Ovary (tissue), 9 donors: Measurements from ENCODE around the gene SEMA6A. TPM values are rescaled to one million over a fixed set of nuclear protein-coding genes. Genes with fewer than 3 reads are reported as not detected.

ENCODE experiments used
- DNase-seq, 5 donors: peaks; one replicate each; pipeline ENCODE4 v3.0.0-alpha.2; 2019 to 2020
- H3K27ac ChIP-seq, 2 donors: fragments of 200-600 bp; one replicate each; pipeline versions ENCODE4 v1.5.1 to v1.8.0; 2019 to 2022
- H3K27me3 ChIP-seq: fragments of 200-600 bp; one replicate; pipeline ENCODE4 v1.8.0; 2022
- H3K36me3 ChIP-seq: fragments of 200-600 bp; sonication (generic); one replicate; pipeline ENCODE4 v1.5.1; 2019
- H3K4me1 ChIP-seq: one replicate; pipeline ENCODE4 v1.8.1; 2013; ENCODE audit warnings: mild to moderate bottlenecking, moderate library complexity; ENCODE audit not compliant: insufficient read depth
- H3K4me3 ChIP-seq: fragments of 200-600 bp; sonication (generic); one replicate; pipeline ENCODE4 v1.5.1; 2017
- H3K9me3 ChIP-seq, 2 donors: fragments of 200-600 bp in 1 of 2; sonication (generic) in 1 of 2; one replicate each; pipeline versions ENCODE4 v1.5.1 to v1.8.1; 2013 to 2019; ENCODE audit warnings: mild to moderate bottlenecking in 1 of 2, moderate library complexity in 1 of 2
- CTCF ChIP-seq, 3 donors: fragments of 450-650 bp in 2 of 3; fragments of 200-600 bp in 1 of 3; IDR thresholded peaks; one replicate each; pipeline versions ENCODE4 v1.5.1 to v1.8.0; 2016 to 2022; ENCODE audit warnings: antibody characterized with exemption in 3 of 3, mild to moderate bottlenecking in 1 of 3
- EP300 ChIP-seq: sonication (generic); formaldehyde crosslinking; IDR thresholded peaks from one replicate; pipeline ENCODE4 v1.6.1; 2017; ENCODE audit warnings: antibody characterized with exemption
- POLR2A ChIP-seq: fragments of 450-650 bp; IDR thresholded peaks from one replicate; pipeline ENCODE4 v1.6.1; 2017; ENCODE audit warnings: antibody characterized with exemption, mild to moderate bottlenecking, moderate library complexity
- WGBS, 3 donors: extraction: QIAGEN DNeasy Blood & Tissue Kit in 1 of 3; methylation state at CpG; one replicate each; pipeline versions ENCODE4 v1.1.5 to v1.1.7; 2013 to 2017; 5-methylcytosine and 5-hydroxymethylcytosine counted together
- intact Hi-C, 4 donors: fragments of 100-400 bp; cut with DNase I; formaldehyde crosslinking; loops; one replicate each; pipeline versions ENCODE4 v1.11.0 to v1.15.1; 2022 to 2023
- polyA plus RNA-seq, 2 donors: library from polyadenylated mRNA; stranded (reverse); fragments of 200-250 nt in 1 of 2; fragments of 350-450 nt in 1 of 2; fragmentation: Illumina TruSeq in 1 of 2; extraction: RNeasy Lipid Tissue Mini Kit (QIAGEN cat#74804) in 1 of 2; gene quantifications; one replicate each; pipeline ENCODE4 v1.2.3, GENCODE V29; 2013 to 2014
- total RNA-seq, 7 donors: library from RNA; depleted of rRNA in 2 of 7; stranded (reverse); fragments of >200 nt in 2 of 7; fragmentation: NEBNext Ultra II Directional in 3 of 7; extraction: Animal tissue kit (Norgen Biotek cat#: 25700) in 3 of 7; gene quantifications; one replicate each; pipeline versions ENCODE4 v1.1.0 to v1.2.4, GENCODE V29; 2016 to 2023
- donor health status: DM: no; HTN: no; CAD: no; lungs with moderate emphysema.
- donor health status: DM: no; HTN: no; CAD: no.
- donor health status: Bipolar disorder and iron deficiency.
- donor health status: DM: yes; HTN: yes; CAD: no.
- donor health status: DM: no; HTN: no; CAD: no.
- donor health status: DM: yes; HTN: yes; CAD: no.

Gene SEMA6A
- total and polyA plus RNA-seq, 9 donors: 5.7 to 57.1 (median 26.3) TPM

GRCh38 chr5:116464144-116464708, 110.4 kb downstream of the SEMA6A start:
- H3K9me3 ChIP-seq: no peaks in the 10 kb centered on the region
- no peak for DNase-seq
- intact Hi-C loops: no loop called here
- no peak overlapping the region for H3K27ac ChIP-seq
- no peak for TF ChIP-seq EP300
- no peak for TF ChIP-seq POLR2A
- TF ChIP-seq CTCF (IDR thresholded peaks at IDR 0.05): no peak
- H3K36me3 ChIP-seq: no peaks in the 10 kb centered on the region
- H3K27me3 ChIP-seq: no peaks in the 10 kb centered on the region
- H3K4me1 ChIP-seq: peaks cover 2% of the 10 kb centered on the region
- WGBS, 3 donors: 35 to 43% (median 39%) methylated on average over 7 of the region's 7 CpGs
- H3K4me3 ChIP-seq: no peak overlapping the region

- peaks cover 2% of the 10 kb centered on the region for H3K4me1 ChIP-seq
- no peaks in the 10 kb centered on the region for H3K36me3 ChIP-seq
- TF ChIP-seq EP300: no peak
- no peak for TF ChIP-seq CTCF (IDR thresholded peaks at IDR 0.05)
- TF ChIP-seq POLR2A: no peak
- H3K27me3 ChIP-seq: no peaks in the 10 kb centered on the region
- no peaks in the 10 kb centered on the region for H3K9me3 ChIP-seq
- 97 to 98% (median 97%) methylated on average over 1 of the region's 1 CpG for WGBS, 3 donors
- no peak for DNase-seq
- no peak overlapping the region for H3K4me3 ChIP-seq
- no peak overlapping the region for H3K27ac ChIP-seq
- intact Hi-C loops: no loop called here
These were observed 112.1 kb downstream of the SEMA6A start for GRCh38 chr5:116462500-116462899.

GRCh38 chr5:116459301-116459700, 115.3 kb downstream of the SEMA6A start:
- intact Hi-C loops: no loop called here
- Histone ChIP-seq H3K9me3 (no peaks in the 10 kb centered on the region), H3K27ac (no peak overlapping the region), H3K27me3 (no peaks in the 10 kb centered on the region), H3K36me3 (no peaks in the 10 kb centered on the region), H3K4me1 (peaks cover 2% of the 10 kb centered on the region), H3K4me3 (no peak overlapping the region)
- DNase-seq: no peak
- 66 to 72% (median 69%) methylated on average over 2 of the region's 2 CpGs for WGBS, 3 donors
- TF ChIP-seq EP300 (no peak), CTCF (IDR thresholded peaks at IDR 0.05) (no peak), POLR2A (no peak)

- intact Hi-C loops: no loop called here
- WGBS, 3 donors: 98 to 99% (median 98%) methylated on average over 4 of the region's 4 CpGs
- Histone ChIP-seq H3K36me3 (no peaks in the 10 kb centered on the region), H3K4me1 (peaks cover 1% of the 10 kb centered on the region), H3K27ac (no peak overlapping the region), H3K27me3 (no peaks in the 10 kb centered on the region), H3K4me3 (no peak overlapping the region), H3K9me3 (no peaks in the 10 kb centered on the region)
- TF ChIP-seq EP300: no peak
- no peak for TF ChIP-seq CTCF (IDR thresholded peaks at IDR 0.05)
- TF ChIP-seq POLR2A: no peak
- no peak for DNase-seq
These were observed 117.6 kb downstream of the SEMA6A start for GRCh38 chr5:116457062-116457461.
